Liver (tissue), 9 donors: ENCODE measurements around the gene HPS6. TPM values are rescaled to one million over a fixed set of nuclear protein-coding genes. Genes with fewer than 3 reads are reported as not detected.

Experiments used
- DNase-seq: peaks from one replicate; pipeline ENCODE4 v3.0.0-alpha.2; 2017; ENCODE audit warnings: low spot score
- H3K27ac ChIP-seq, 2 donors: one replicate each; pipeline ENCODE4 v1.7.0; 2013; ENCODE audit warnings: inconsistent platforms in 2 of 2, low read length in 2 of 2, control low read depth in 1 of 2, low read depth in 1 of 2, mild to moderate bottlenecking in 1 of 2
- H3K27me3 ChIP-seq, 4 donors: one replicate each; pipeline versions ENCODE4 v1.6.1 to v1.7.0; 2013; ENCODE audit warnings: low read length in 3 of 4, inconsistent platforms in 1 of 4, mild to moderate bottlenecking in 1 of 4, moderate library complexity in 1 of 4; ENCODE audit not compliant: control insufficient read depth in 4 of 4, insufficient read depth in 4 of 4
- H3K36me3 ChIP-seq, 4 donors: one replicate each; pipeline versions ENCODE4 v1.6.1 to v1.7.0; 2013; ENCODE audit warnings: low read length in 3 of 4, mild to moderate bottlenecking in 3 of 4, low read depth in 1 of 4, moderate library complexity in 1 of 4; ENCODE audit not compliant: control insufficient read depth in 4 of 4, insufficient read depth in 3 of 4
- H3K4me1 ChIP-seq, 4 donors: one replicate each; pipeline versions ENCODE4 v1.6.1 to v1.7.0; 2013; ENCODE audit warnings: low read length in 3 of 4, mild to moderate bottlenecking in 3 of 4, moderate library complexity in 1 of 4; ENCODE audit not compliant: control insufficient read depth in 4 of 4, insufficient read depth in 4 of 4
- H3K4me3 ChIP-seq, 3 donors: one replicate each; pipeline versions ENCODE4 v1.6.1 to v1.7.0; 2013; ENCODE audit warnings: low read length in 3 of 3, control low read depth in 1 of 3, low read depth in 1 of 3, mild to moderate bottlenecking in 1 of 3
- H3K9ac ChIP-seq, 2 donors: one replicate each; pipeline ENCODE4 v1.7.0; 2013; ENCODE audit warnings: low read length in 2 of 2, mild to moderate bottlenecking in 2 of 2, moderate library complexity in 2 of 2, control low read depth in 1 of 2, low read depth in 1 of 2
- H3K9me3 ChIP-seq, 4 donors: one replicate each; pipeline versions ENCODE4 v1.6.1 to v1.7.0; 2013; ENCODE audit warnings: low read length in 3 of 4; ENCODE audit not compliant: control insufficient read depth in 4 of 4
- CTCF ChIP-seq: fragments of 150-350 bp; IDR thresholded peaks from 2 replicates; pipeline ENCODE4 v1.5.1; 2017; ENCODE audit warnings: improper control_type of control experiment, low read depth, low read length; ENCODE audit not compliant: missing input control
- EGR1 ChIP-seq, 2 donors: IDR thresholded peaks; 2 replicates each; pipeline ENCODE4 v1.6.1; 2016 to 2018; ENCODE audit warnings: antibody characterized with exemption in 2 of 2, low read depth in 2 of 2
- HNF4G ChIP-seq: IDR thresholded peaks from 2 replicates; pipeline ENCODE4 v1.6.1; 2016; ENCODE audit warnings: antibody characterized with exemption
- MAX ChIP-seq: IDR thresholded peaks from 2 replicates; pipeline ENCODE4 v1.6.1; 2016; ENCODE audit warnings: antibody characterized with exemption
- NR2F2 ChIP-seq: IDR thresholded peaks from 2 replicates; pipeline ENCODE4 v1.6.1; 2016; ENCODE audit warnings: antibody characterized with exemption
- YY1 ChIP-seq: IDR thresholded peaks from 2 replicates; pipeline ENCODE4 v1.6.1; 2016; ENCODE audit warnings: antibody characterized with exemption, mild to moderate bottlenecking
- WGBS: extraction: QIAGEN DNeasy Blood & Tissue Kit; methylation state at CpG from one replicate; pipeline ENCODE4 v1.1.7; 2013; 5-methylcytosine and 5-hydroxymethylcytosine counted together
- polyA plus RNA-seq, 2 donors: library from polyadenylated mRNA; stranded (reverse) in 1 of 2; unstranded in 1 of 2; fragments of 200-250 nt in 1 of 2; fragments of >200 nt in 1 of 2; fragmentation: Nextera tagmentation in 1 of 2; extraction: Ambion mirVana in 1 of 2; gene quantifications; one replicate each; pipeline versions ENCODE4 v1.2.1 to v1.2.3, GENCODE V29; 2013 to 2015
- total RNA-seq, 2 donors: library from RNA; depleted of rRNA; stranded (reverse); fragments of >200 nt; gene quantifications; one replicate each; pipeline ENCODE4 v1.2.3, GENCODE V29; 2014
- TF ChIP-seq, protein P1 (sequence below): IDR thresholded peaks from 2 replicates; pipeline ENCODE4 v1.6.1; 2016; ENCODE audit warnings: antibody characterized with exemption, mild to moderate bottlenecking
- TF ChIP-seq, protein P2 (sequence below): IDR thresholded peaks from 2 replicates; pipeline ENCODE4 v1.6.1; 2016; ENCODE audit warnings: antibody characterized with exemption
- donor health status: healthy.
- donor health status: healthy.
- donor health status: healthy.
- donor health status: healthy.
- donor health status: healthy.

The HPS6 gene
- total and polyA plus RNA-seq, 4 donors = 2.5 to 13.7 (median 10.0) TPM

GRCh38 chr10:102040305-102041050 lies 24.7 kb upstream of the HPS6 start:
- Histone ChIP-seq H3K27me3 (no peaks in the 10 kb centered on the region), H3K4me3 (no peak overlapping the region), H3K36me3 (peaks cover 0 to 5% (median 3%) of the 10 kb centered on the region in 4 donors), H3K9me3 (no peaks in the 10 kb centered on the region), H3K27ac (no peak overlapping the region), H3K9ac (no peak overlapping the region), H3K4me1 (peaks cover 0 to 2% (median 0%) of the 10 kb centered on the region in 4 donors)
- WGBS = 79% methylated on average over 7 of the region's 7 CpGs
- TF ChIP-seq, protein P1, sequence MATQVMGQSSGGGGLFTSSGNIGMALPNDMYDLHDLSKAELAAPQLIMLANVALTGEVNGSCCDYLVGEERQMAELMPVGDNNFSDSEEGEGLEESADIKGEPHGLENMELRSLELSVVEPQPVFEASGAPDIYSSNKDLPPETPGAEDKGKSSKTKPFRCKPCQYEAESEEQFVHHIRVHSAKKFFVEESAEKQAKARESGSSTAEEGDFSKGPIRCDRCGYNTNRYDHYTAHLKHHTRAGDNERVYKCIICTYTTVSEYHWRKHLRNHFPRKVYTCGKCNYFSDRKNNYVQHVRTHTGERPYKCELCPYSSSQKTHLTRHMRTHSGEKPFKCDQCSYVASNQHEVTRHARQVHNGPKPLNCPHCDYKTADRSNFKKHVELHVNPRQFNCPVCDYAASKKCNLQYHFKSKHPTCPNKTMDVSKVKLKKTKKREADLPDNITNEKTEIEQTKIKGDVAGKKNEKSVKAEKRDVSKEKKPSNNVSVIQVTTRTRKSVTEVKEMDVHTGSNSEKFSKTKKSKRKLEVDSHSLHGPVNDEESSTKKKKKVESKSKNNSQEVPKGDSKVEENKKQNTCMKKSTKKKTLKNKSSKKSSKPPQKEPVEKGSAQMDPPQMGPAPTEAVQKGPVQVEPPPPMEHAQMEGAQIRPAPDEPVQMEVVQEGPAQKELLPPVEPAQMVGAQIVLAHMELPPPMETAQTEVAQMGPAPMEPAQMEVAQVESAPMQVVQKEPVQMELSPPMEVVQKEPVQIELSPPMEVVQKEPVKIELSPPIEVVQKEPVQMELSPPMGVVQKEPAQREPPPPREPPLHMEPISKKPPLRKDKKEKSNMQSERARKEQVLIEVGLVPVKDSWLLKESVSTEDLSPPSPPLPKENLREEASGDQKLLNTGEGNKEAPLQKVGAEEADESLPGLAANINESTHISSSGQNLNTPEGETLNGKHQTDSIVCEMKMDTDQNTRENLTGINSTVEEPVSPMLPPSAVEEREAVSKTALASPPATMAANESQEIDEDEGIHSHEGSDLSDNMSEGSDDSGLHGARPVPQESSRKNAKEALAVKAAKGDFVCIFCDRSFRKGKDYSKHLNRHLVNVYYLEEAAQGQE = peak; percentile 94
- no peak for TF ChIP-seq HNF4G
- no peak for TF ChIP-seq YY1
- no peak for DNase-seq

DNA sequence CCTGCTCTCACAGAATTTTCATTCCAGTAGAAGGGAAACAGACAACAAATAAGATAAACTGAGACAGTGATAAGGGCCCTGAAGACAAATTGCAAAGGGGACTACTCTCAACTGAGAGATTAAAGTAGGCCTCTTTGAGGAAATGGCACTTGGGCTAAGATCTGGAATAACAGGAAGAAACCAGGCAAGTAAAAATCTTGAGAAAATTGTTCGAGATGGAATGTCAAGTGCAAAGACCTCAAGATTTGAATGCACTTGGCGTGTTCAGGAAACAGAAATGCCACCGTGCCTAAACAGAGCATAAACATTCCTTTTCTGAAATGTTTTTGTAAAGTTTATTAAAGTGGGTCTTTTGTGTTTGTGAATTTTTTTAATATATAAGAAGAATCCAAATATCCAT lies 19.9 kb upstream of the HPS6 start:
- no peaks in the 10 kb centered on the region for H3K9me3 ChIP-seq
- no peak overlapping the region for H3K4me3 ChIP-seq
- no peaks in the 10 kb centered on the region for H3K27me3 ChIP-seq
- no peaks in the 10 kb centered on the region for H3K36me3 ChIP-seq
- H3K9ac ChIP-seq = no peak overlapping the region
- peaks cover 0 to 2% (median 0%) of the 10 kb centered on the region in 4 donors for H3K4me1 ChIP-seq
- no peak overlapping the region for H3K27ac ChIP-seq
- 72% methylated on average over 3 of the region's 3 CpGs for WGBS
- TF ChIP-seq, protein P2, sequence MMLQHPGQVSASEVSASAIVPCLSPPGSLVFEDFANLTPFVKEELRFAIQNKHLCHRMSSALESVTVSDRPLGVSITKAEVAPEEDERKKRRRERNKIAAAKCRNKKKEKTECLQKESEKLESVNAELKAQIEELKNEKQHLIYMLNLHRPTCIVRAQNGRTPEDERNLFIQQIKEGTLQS = no peak
- TF ChIP-seq MAX (no peak), NR2F2 (no peak), CTCF (no peak)
- no peak for DNase-seq

GRCh38 chr10:102046095-102046494 lies 19.1 kb upstream of the HPS6 start:
- H3K9me3 ChIP-seq = no peaks in the 10 kb centered on the region
- 96% methylated on average over 2 of the region's 2 CpGs for WGBS
- H3K4me1 ChIP-seq = peaks cover 0 to 2% (median 0%) of the 10 kb centered on the region in 4 donors

More at GRCh38 chr10:102046095-102046494, 19.1 kb upstream of the HPS6 start:
- no peaks in the 10 kb centered on the region for H3K27me3 ChIP-seq
- TF ChIP-seq EGR1 (IDR thresholded peaks at IDR 0.05; ENCODE audit: low read depth in 2 of 2) (no peak), YY1 (no peak), CTCF (no peak), HNF4G (no peak)
- TF ChIP-seq, protein P2 = no peak
- H3K9ac ChIP-seq = no peak overlapping the region
- DNase-seq = no peak
- no peak overlapping the region for H3K4me3 ChIP-seq
- H3K27ac ChIP-seq = no peak overlapping the region
- H3K36me3 ChIP-seq = no peaks in the 10 kb centered on the region
